Neural cell (in vitro differentiated cells): ENCODE data around the gene UBASH3B.

Source experiments
- EP300 ChIP-seq: fragments of 450-650 bp; conservative IDR thresholded peaks from 2 replicates; pipeline ENCODE4 v1.6.1; 2014; ENCODE audit warnings: antibody characterized with exemption, mild to moderate bottlenecking, moderate library complexity; ENCODE audit not compliant: poor library complexity, severe bottlenecking
- SMC3 ChIP-seq: fragments of 450-650 bp; conservative IDR thresholded peaks from 2 replicates; pipeline ENCODE4 v1.6.1; 2014; ENCODE audit warnings: antibody characterized with exemption, mild to moderate bottlenecking, moderate library complexity; ENCODE audit not compliant: poor library complexity
- TF ChIP-seq, protein P1 (sequence below): fragments of 450-650 bp; IDR thresholded peaks from 2 replicates; pipeline ENCODE4 v1.5.1; 2014; ENCODE audit warnings: antibody characterized with exemption, mild to moderate bottlenecking, moderate library complexity; ENCODE audit not compliant: poor library complexity, severe bottlenecking

DNA sequence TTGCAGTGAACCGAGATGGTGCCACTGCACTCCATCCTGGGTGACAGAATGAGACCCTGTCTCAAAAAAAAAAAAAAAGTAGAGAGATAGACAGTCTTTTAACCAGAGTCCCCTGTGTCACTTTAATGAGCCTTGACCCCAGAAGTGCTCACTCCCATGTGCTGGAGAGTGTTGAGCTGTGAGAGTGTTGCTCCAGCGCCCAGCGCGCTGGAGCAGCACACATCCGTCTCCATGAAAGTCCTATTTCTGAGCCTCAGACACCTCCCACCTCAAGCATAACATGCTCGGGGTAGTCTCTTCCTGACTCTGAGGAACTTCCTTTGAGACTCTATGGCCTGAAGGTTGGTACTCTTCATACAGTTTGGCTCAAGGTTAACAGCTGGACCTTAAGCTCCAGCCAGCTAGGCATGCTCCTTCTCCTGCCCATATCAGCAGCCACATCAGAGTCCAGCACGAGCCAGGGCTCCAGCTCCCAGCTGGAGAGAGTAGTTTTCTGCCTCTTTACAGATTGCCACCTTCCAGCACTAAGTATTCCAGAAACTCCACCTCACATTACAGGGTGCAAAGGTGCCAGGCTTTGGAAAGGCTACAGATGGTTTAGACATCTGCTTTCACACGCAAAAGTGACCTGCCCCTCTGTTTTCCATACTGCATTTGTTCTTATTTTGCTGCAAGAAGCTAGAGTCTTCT is 29.4 kb upstream of the UBASH3B start:
- TF ChIP-seq, protein P1, sequence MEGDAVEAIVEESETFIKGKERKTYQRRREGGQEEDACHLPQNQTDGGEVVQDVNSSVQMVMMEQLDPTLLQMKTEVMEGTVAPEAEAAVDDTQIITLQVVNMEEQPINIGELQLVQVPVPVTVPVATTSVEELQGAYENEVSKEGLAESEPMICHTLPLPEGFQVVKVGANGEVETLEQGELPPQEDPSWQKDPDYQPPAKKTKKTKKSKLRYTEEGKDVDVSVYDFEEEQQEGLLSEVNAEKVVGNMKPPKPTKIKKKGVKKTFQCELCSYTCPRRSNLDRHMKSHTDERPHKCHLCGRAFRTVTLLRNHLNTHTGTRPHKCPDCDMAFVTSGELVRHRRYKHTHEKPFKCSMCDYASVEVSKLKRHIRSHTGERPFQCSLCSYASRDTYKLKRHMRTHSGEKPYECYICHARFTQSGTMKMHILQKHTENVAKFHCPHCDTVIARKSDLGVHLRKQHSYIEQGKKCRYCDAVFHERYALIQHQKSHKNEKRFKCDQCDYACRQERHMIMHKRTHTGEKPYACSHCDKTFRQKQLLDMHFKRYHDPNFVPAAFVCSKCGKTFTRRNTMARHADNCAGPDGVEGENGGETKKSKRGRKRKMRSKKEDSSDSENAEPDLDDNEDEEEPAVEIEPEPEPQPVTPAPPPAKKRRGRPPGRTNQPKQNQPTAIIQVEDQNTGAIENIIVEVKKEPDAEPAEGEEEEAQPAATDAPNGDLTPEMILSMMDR: no peak
- TF ChIP-seq SMC3 (no peak), EP300 (no peak)
